Anterior cingulate cortex (tissue), 58 donors: Measurements from ENCODE around the gene TAOK1.
"Not testable (repeated sequence)": the region's sequence is repeated elsewhere in the genome, so short reads cannot be mapped to it uniquely, and the experiment has no call there.

Source experiments
- DNase-seq, 58 donors: peaks; one replicate each; lab custom pipeline; 2025; lab: John Stamatoyannopoulos, UW

The TAOK1 gene

GRCh38 chr17:29526322-29526721 lies 136.2 kb downstream of the TAOK1 start:
- DNase-seq: no peak

GRCh38 chr17:29533976-29534375 lies 143.8 kb downstream of the TAOK1 start:
- peak in 23 of 58 donors; percentile 0 to 49 (median 8) for DNase-seq

- no peak for DNase-seq
Measured at GRCh38 chr17:29544066-29544465, 153.9 kb downstream of the TAOK1 start.

- no peak for DNase-seq
Measured at GRCh38 chr17:29546085-29546484, 155.9 kb downstream of the TAOK1 start.

- no peak for DNase-seq
Measured at GRCh38 chr17:29546830-29547229, 156.7 kb downstream of the TAOK1 start.

GRCh38 chr17:29549177-29549923 lies 159.2 kb downstream of the TAOK1 start:
- DNase-seq: no peak

GRCh38 chr17:29555840-29556239 lies 165.7 kb downstream of the TAOK1 start:
- DNase-seq: no peak

GRCh38 chr17:29557085-29557738 lies 167.0 kb downstream of the TAOK1 start:
- DNase-seq: no peak

GRCh38 chr17:29557739-29558116 lies 167.6 kb downstream of the TAOK1 start:
- no peak for DNase-seq

GRCh38 chr17:29558139-29558538 lies 168.0 kb downstream of the TAOK1 start:
- DNase-seq: not testable (repeated sequence)

- no peak for DNase-seq
Measured at GRCh38 chr17:29559640-29560039, 169.5 kb downstream of the TAOK1 start.

GRCh38 chr17:29560316-29560715 lies 170.2 kb downstream of the TAOK1 start:
- DNase-seq: no peak

GRCh38 chr17:29561554-29562517 lies 171.7 kb downstream of the TAOK1 start:
- DNase-seq: no peak

- DNase-seq: no peak
Measured at GRCh38 chr17:29562615-29563014, 172.5 kb downstream of the TAOK1 start.

- no peak for DNase-seq
Measured at GRCh38 chr17:29563816-29564215, 173.7 kb downstream of the TAOK1 start.

- DNase-seq: no peak
Measured at GRCh38 chr17:29565643-29566472, 175.7 kb downstream of the TAOK1 start.

- peak in 31 of 58 donors; percentile 32 to 74 (median 56) for DNase-seq
Measured at GRCh38 chr17:29566473-29567303, 176.5 kb downstream of the TAOK1 start, which contains the start of gene ABHD15. Gene ABHD15 (minus strand): TSS chr17:29567037. CDS start chr17:29566966, 71 bp downstream.

GRCh38 chr17:29567304-29567553 lies 177.1 kb downstream of the TAOK1 start:
- DNase-seq: no peak
